Type B pancreatic cell (in vitro differentiated cells): Measurements from ENCODE around the gene HNRNPA0. TPM values are rescaled to one million over a fixed set of nuclear protein-coding genes. Genes with fewer than 3 reads are reported as not detected.

ENCODE experiments used
- DNase-seq: peaks from one replicate; pipeline ENCODE4 v3.0.0; 2021; ENCODE audit warnings: mixed read lengths; ENCODE audit not compliant: unreplicated experiment; ENCODE audit errors: extremely low spot score
- H3K27ac Mint-ChIP-seq: 2 replicates; pipeline ENCODE4 v1.8.0; 2021; ENCODE audit warnings: mild to moderate bottlenecking, mixed read lengths
- H3K27me3 Mint-ChIP-seq: 2 replicates; pipeline ENCODE4 v1.8.0; 2021; ENCODE audit warnings: mixed read lengths
- H3K36me3 Mint-ChIP-seq: 2 replicates; pipeline ENCODE4 v1.8.0; 2021; ENCODE audit warnings: mixed read lengths
- H3K4me1 Mint-ChIP-seq: one replicate; pipeline ENCODE4 v1.8.0; 2021; ENCODE audit warnings: mixed read lengths; ENCODE audit not compliant: unreplicated experiment
- H3K4me3 Mint-ChIP-seq: 2 replicates; pipeline ENCODE4 v1.8.0; 2021; ENCODE audit warnings: mild to moderate bottlenecking, mixed read lengths
- H3K9me3 Mint-ChIP-seq: 2 replicates; pipeline ENCODE4 v1.8.0; 2021; ENCODE audit warnings: mixed read lengths
- total RNA-seq: library from RNA; stranded (reverse); gene quantifications from 2 replicates; pipeline ENCODE4 v1.2.1, GENCODE V29; 2021; ENCODE audit warnings: low replicate concordance
- TF ChIP-seq, protein P1 (sequence below): fragments of 200-600 bp; sonication (generic); conservative IDR thresholded peaks from 2 replicates; pipeline ENCODE4 v1.5.0; 2021; ENCODE audit warnings: antibody characterized with exemption, mild to moderate bottlenecking

Gene HNRNPA0
- total RNA-seq, 1 donor from 2014 or later, result 67.0 TPM

DNA sequence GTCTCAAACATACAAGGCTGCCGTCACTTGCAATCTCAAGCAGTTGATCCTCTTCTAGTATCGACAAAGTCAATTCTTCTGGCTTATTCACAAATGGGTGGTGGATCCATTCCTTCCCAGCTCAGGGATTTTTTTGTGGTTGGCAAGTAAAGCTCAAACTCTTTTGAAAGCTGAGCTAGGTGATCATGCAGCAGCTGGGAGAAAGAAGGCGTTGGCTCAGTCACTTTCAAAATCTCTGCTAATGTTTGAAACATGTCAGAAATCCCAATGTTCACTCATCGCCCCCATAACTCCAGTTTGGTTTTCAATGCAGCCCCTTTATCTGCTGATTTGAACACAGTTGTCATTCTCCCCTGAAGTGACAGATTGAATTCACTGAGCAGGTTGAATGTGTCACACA, 4.0 kb upstream of the HNRNPA0 start:
- Mint-ChIP-seq H3K27ac (no peak overlapping the region), H3K4me3 (no peak overlapping the region), H3K9me3 (no peaks in the 10 kb centered on the region), H3K4me1 (peaks cover 3% of the 10 kb centered on the region), H3K36me3 (no peaks in the 10 kb centered on the region), H3K27me3 (peaks cover 21% of the 10 kb centered on the region)
- TF ChIP-seq, protein P1, sequence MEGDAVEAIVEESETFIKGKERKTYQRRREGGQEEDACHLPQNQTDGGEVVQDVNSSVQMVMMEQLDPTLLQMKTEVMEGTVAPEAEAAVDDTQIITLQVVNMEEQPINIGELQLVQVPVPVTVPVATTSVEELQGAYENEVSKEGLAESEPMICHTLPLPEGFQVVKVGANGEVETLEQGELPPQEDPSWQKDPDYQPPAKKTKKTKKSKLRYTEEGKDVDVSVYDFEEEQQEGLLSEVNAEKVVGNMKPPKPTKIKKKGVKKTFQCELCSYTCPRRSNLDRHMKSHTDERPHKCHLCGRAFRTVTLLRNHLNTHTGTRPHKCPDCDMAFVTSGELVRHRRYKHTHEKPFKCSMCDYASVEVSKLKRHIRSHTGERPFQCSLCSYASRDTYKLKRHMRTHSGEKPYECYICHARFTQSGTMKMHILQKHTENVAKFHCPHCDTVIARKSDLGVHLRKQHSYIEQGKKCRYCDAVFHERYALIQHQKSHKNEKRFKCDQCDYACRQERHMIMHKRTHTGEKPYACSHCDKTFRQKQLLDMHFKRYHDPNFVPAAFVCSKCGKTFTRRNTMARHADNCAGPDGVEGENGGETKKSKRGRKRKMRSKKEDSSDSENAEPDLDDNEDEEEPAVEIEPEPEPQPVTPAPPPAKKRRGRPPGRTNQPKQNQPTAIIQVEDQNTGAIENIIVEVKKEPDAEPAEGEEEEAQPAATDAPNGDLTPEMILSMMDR, result no peak
- DNase-seq, result no peak

DNA sequence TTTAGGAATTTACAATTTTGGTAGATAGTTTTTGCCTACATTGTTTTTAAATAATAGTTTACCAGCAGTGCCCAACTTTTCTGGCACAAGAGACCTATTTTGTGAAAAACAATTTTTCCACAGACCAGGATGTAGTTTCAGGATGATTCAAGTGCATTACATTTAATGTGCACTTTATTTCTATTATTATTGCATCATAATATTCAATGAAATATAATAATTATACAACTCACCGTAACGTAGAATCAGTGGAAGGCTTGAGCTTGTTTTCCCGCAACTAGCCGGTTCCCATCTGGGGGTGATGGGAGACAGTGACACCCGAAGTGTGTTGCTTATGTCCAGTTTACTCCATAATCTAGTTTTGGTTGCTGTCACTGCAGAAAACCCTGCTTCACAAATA, 3.5 kb upstream of the HNRNPA0 start:
- DNase-seq, result no peak
- Mint-ChIP-seq H3K36me3 (peaks cover 4% of the 10 kb centered on the region), H3K4me3 (no peak overlapping the region), H3K9me3 (no peaks in the 10 kb centered on the region), H3K27ac (no peak overlapping the region), H3K4me1 (peaks cover 3% of the 10 kb centered on the region), H3K27me3 (peaks cover 21% of the 10 kb centered on the region)
- TF ChIP-seq, protein P1, result no peak

DNA sequence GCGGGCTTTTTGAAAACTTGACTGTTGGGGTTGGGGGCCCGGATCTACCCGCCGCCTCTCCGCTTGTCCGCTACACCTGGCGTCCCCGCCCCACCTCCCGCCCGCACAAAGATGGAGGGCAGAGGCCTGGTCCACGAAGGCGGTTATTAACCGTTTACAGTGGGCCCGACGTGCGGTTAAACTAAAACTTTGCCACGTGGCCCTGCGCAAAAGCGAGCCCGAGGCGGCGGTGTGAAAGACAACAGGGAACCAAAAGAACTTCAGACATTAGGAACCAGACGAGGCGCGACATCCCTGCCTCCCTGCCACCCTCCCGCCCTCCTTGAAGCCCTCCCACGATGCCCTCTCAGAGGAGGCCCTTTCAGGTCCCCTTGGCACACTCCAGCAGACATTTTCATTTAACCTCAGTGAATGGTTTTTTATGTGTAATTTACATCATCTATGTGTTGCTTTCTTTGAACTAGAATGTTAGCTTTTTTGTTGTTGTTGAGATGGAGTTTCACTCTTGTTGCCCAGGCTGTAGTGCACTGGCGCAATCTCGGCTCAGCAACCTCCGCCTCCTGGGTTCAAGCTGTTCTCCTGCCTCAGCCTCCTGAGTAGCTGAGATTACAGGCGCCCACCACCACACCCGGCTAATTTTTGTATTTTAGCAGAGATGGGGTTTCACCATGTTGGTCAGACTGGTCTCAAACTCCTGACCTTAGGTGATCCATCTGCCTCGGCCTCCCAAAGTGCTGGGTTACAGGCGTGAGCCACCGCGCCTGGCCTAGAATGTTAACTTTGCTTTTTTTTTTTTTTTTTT, 999 bp upstream of the HNRNPA0 start:
- peaks cover 20% of the 10 kb centered on the region for H3K27me3 Mint-ChIP-seq

DNA sequence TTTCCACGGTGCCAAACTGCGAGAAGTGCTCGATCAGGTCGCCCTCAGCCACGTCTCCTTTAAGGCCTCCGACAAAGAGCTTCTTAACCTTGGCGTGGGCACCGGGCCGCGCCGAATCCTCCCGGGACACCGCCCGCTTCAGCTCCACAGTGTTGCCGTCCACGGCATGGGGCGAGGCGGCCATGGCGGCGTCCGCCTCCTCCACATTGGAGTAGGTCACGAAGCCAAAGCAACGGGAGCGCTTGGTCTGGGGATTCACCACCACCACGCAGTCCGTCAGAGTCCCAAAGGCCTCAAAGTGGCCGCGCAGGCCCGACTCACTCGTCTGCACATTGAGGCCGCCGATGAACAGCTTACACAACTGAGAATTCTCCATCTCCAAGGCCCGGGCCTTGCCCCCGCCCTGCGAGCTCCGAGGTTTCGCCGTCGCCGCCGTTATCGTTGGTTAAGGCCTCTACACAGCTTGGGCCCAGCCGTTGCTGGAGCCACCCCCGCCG, 424 bp downstream of the HNRNPA0 start:
- Mint-ChIP-seq H3K27me3 (peaks cover 12% of the 10 kb centered on the region), H3K27ac (peak overlapping the region; percentile 100), H3K4me3 (peak overlapping the region; percentile 100), H3K36me3 (peaks cover 18% of the 10 kb centered on the region), H3K9me3 (no peaks in the 10 kb centered on the region), H3K4me1 (peaks cover 14% of the 10 kb centered on the region)
- no peak for DNase-seq
- TF ChIP-seq, protein P1, result no peak

More for the DNA sequence above, 999 bp upstream of the HNRNPA0 start:
- DNase-seq, result no peak
- TF ChIP-seq, protein P1, result no peak
- Mint-ChIP-seq H3K27ac (peak overlapping the region; percentile 100), H3K4me1 (peaks cover 11% of the 10 kb centered on the region), H3K4me3 (peak overlapping the region; percentile 100), H3K9me3 (no peaks in the 10 kb centered on the region), H3K36me3 (peaks cover 18% of the 10 kb centered on the region)

DNA sequence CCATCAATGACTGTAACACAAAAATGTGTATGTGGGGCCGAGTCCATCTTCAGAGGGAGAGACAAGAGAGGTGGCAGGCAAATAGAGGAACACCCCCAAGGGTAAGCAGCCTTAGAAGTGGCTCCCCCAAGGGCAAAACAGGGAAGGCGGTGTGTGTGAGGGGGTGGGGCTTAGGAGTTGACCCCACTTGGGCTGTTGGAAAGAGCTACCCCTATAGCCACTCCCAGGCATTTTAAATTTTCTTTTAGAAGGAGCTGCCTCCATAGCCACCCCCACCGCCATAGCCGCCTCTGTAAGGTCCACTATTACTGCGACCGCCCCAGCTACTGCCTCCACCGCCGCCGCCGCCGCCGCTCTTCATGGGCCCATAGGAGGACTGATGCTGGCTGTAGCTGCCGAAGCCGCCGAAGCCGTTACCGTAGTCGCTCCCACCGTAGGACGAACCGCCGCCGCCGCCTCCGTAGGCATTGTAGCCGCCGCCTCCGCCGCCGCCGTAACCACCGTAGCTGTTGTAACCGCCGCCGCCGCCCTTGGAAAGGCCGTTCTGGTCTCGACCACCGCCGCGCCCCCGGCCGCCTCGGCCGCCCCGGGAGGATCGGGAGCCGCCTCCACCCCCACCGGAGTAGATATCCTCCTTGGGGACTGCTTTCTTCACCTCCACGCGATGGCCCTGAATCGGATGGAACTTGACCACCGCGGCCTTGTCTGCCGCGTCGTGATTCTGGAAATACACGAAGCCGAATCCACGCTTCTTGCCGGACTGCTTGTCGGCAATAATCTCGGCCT, 1.1 kb downstream of the HNRNPA0 start:
- H3K27ac Mint-ChIP-seq, result peak overlapping the region; percentile 100
- H3K36me3 Mint-ChIP-seq, result peaks cover 18% of the 10 kb centered on the region
- DNase-seq, result peak; percentile 72
- TF ChIP-seq, protein P1, result no peak
- H3K4me1 Mint-ChIP-seq, result peaks cover 14% of the 10 kb centered on the region
- peak overlapping the region; percentile 100 for H3K4me3 Mint-ChIP-seq
- peaks cover 8% of the 10 kb centered on the region for H3K27me3 Mint-ChIP-seq
- H3K9me3 Mint-ChIP-seq, result no peaks in the 10 kb centered on the region
